Mesothelial cell of epicardium (in vitro differentiated cells): ENCODE data around the gene ANKRD2. TPM values are rescaled to one million over a fixed set of nuclear protein-coding genes. Genes with fewer than 3 reads are reported as not detected.

Experiments
- DNase-seq, 2 experiments: peaks; one replicate each; pipeline ENCODE4 v3.0.0; 2021; ENCODE audit warnings: low spot score in 2 of 2; ENCODE audit not compliant: unreplicated experiment in 2 of 2
- H3K27ac Mint-ChIP-seq: 2 replicates; pipeline ENCODE4 v1.8.0; 2021; ENCODE audit warnings: mixed read lengths
- H3K27me3 Mint-ChIP-seq: 2 replicates; pipeline ENCODE4 v1.8.0; 2021; ENCODE audit warnings: low read depth, mixed read lengths
- H3K36me3 Mint-ChIP-seq: 2 replicates; pipeline ENCODE4 v1.8.0; 2021; ENCODE audit warnings: mixed read lengths
- H3K4me1 Mint-ChIP-seq: 2 replicates; pipeline ENCODE4 v1.8.0; 2021; ENCODE audit warnings: mixed read lengths
- H3K4me3 Mint-ChIP-seq: 2 replicates; pipeline ENCODE4 v1.8.0; 2021; ENCODE audit warnings: mild to moderate bottlenecking, moderate library complexity, mixed read lengths
- H3K9me3 Mint-ChIP-seq: 2 replicates; pipeline ENCODE4 v1.8.0; 2021; ENCODE audit warnings: mixed read lengths
- total RNA-seq: library from RNA; stranded (reverse); gene quantifications from 3 replicates; pipeline ENCODE4 v1.2.1, GENCODE V29; 2021
- TF ChIP-seq, protein P1 (sequence below): fragments of 200-600 bp; sonication (generic); IDR thresholded peaks from one replicate; pipeline ENCODE4 v1.5.0; 2021; ENCODE audit warnings: antibody characterized with exemption; ENCODE audit not compliant: unreplicated experiment

The ANKRD2 gene
- total RNA-seq, 1 donor from 2014 or later = 0.20 TPM

DNA sequence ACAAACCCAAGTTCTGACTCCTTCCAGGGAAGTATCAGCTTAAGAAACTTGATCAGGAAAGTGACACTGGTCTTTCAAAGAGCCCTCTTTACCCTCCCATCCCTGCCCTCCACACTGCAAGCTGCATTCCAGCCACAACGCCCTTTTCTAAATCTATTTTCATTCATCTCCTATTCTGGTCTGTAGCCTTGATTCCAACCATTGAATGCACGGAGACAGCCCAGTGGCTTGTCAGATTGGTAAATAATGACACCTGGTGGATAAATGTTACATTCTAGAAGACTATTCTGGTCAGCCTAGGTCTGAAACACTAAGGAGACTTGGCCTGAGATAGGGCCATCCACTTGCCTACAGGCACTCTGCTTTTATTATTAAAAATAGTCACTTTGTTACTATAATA, 39.8 kb downstream of the ANKRD2 start:
- H3K36me3 Mint-ChIP-seq = peaks cover 8% of the 10 kb centered on the region
- no peaks in the 10 kb centered on the region for H3K4me1 Mint-ChIP-seq
- TF ChIP-seq, protein P1, sequence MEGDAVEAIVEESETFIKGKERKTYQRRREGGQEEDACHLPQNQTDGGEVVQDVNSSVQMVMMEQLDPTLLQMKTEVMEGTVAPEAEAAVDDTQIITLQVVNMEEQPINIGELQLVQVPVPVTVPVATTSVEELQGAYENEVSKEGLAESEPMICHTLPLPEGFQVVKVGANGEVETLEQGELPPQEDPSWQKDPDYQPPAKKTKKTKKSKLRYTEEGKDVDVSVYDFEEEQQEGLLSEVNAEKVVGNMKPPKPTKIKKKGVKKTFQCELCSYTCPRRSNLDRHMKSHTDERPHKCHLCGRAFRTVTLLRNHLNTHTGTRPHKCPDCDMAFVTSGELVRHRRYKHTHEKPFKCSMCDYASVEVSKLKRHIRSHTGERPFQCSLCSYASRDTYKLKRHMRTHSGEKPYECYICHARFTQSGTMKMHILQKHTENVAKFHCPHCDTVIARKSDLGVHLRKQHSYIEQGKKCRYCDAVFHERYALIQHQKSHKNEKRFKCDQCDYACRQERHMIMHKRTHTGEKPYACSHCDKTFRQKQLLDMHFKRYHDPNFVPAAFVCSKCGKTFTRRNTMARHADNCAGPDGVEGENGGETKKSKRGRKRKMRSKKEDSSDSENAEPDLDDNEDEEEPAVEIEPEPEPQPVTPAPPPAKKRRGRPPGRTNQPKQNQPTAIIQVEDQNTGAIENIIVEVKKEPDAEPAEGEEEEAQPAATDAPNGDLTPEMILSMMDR = no peak
- H3K27me3 Mint-ChIP-seq = no peaks in the 10 kb centered on the region
- no peak for DNase-seq
- no peak overlapping the region for H3K27ac Mint-ChIP-seq
- H3K4me3 Mint-ChIP-seq = no peak overlapping the region
- H3K9me3 Mint-ChIP-seq = no peaks in the 10 kb centered on the region

DNA sequence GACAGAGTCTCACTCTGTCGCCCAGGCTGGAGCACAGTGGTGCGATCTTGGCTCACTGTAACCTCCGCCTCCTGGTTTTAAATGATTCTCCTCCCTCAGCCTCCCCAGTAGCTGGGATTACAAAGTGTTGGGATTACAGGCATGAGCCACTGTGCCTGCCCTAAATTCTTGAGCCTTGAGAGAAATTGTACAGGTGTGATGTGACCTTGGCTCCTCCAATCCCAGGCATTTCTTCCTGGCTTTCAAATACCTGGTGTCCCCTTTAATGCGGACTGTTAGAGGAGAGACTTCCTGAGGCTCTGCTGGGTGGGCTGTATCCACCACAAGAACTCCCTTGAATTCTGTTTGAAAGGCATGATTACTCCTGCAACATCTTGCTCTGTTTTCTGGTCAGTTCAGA, 45.7 kb downstream of the ANKRD2 start:
- TF ChIP-seq, protein P1 = no peak
- no peak overlapping the region for H3K4me3 Mint-ChIP-seq
- H3K36me3 Mint-ChIP-seq = peaks cover 8% of the 10 kb centered on the region
- H3K27ac Mint-ChIP-seq = no peak overlapping the region
- no peaks in the 10 kb centered on the region for H3K27me3 Mint-ChIP-seq
- DNase-seq = no peak
- no peaks in the 10 kb centered on the region for H3K4me1 Mint-ChIP-seq
- no peaks in the 10 kb centered on the region for H3K9me3 Mint-ChIP-seq

- H3K27ac Mint-ChIP-seq = no peak overlapping the region
- H3K36me3 Mint-ChIP-seq = peaks cover 8% of the 10 kb centered on the region
- TF ChIP-seq, protein P1 = no peak
- no peaks in the 10 kb centered on the region for H3K9me3 Mint-ChIP-seq
- DNase-seq = no peak
- H3K4me3 Mint-ChIP-seq = no peak overlapping the region
- no peaks in the 10 kb centered on the region for H3K4me1 Mint-ChIP-seq
- no peaks in the 10 kb centered on the region for H3K27me3 Mint-ChIP-seq
Observed at GRCh38 chr10:97618733-97619132, 46.2 kb downstream of the ANKRD2 start.

DNA sequence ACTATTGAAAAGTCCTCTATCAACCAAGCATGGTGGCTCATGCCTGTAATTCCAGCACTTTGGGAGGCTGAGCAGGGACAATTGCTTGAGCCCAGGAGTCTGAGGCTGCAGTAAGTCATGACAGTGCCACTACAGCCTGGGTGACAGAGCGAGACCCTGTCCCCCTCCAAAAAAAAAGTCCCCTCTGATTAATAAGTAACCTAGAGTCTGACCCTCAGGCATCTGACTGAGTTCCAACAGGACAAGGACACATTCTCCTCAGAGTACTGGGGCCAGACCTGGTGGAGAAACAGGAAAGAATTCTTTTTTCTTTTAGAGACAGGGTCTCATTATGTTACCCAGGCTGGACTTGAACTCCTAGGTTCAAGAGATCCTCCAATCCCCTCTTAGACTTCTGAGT, 50.7 kb downstream of the ANKRD2 start:
- Mint-ChIP-seq H3K36me3 (no peaks in the 10 kb centered on the region), H3K9me3 (no peaks in the 10 kb centered on the region), H3K27ac (no peak overlapping the region), H3K4me1 (no peaks in the 10 kb centered on the region), H3K4me3 (no peak overlapping the region), H3K27me3 (no peaks in the 10 kb centered on the region)
- TF ChIP-seq, protein P1 = no peak
- no peak for DNase-seq

GRCh38 chr10:97627731-97628130, 55.2 kb downstream of the ANKRD2 start:
- H3K36me3 Mint-ChIP-seq = no peaks in the 10 kb centered on the region
- H3K4me3 Mint-ChIP-seq = no peak overlapping the region
- H3K27ac Mint-ChIP-seq = no peak overlapping the region
- TF ChIP-seq, protein P1 = no peak
- H3K9me3 Mint-ChIP-seq = no peaks in the 10 kb centered on the region
- DNase-seq = no peak
- peaks cover 4% of the 10 kb centered on the region for H3K4me1 Mint-ChIP-seq
- no peaks in the 10 kb centered on the region for H3K27me3 Mint-ChIP-seq

DNA sequence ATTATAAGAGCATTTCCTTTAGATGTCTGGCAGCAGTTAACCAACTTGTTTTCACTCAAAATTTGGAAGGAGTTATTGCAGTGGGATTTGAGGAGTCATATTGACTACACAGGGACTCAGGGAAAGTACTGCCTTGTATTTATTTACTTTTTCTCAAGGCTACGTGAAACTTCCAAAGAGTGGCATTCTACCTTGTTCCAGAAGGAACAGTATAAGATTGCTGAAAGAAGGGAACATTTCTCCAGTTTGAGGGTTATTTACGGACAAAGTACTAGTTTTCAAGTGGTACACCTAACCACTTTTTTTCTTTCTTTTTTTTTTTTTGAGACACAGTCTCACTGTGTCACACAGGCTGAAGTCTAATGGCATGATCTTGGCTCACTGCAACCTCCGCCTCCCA, 55.6 kb downstream of the ANKRD2 start:
- H3K4me3 Mint-ChIP-seq = no peak overlapping the region
- H3K27me3 Mint-ChIP-seq = no peaks in the 10 kb centered on the region
- H3K4me1 Mint-ChIP-seq = peaks cover 6% of the 10 kb centered on the region
- no peaks in the 10 kb centered on the region for H3K36me3 Mint-ChIP-seq
- no peak for DNase-seq
- H3K27ac Mint-ChIP-seq = no peak overlapping the region
- H3K9me3 Mint-ChIP-seq = no peaks in the 10 kb centered on the region
- TF ChIP-seq, protein P1 = no peak
